Left lobe of liver (tissue), 2 donors: Measurements from ENCODE around the gene MMRN2. TPM values are rescaled to one million over a fixed set of nuclear protein-coding genes. Genes with fewer than 3 reads are reported as not detected.

Experiments used
- ATAC-seq: fragments of 200-7000 bp; cut with Tn5 transposase; one replicate; pipeline ENCODE4 v1.9.1; 2020; ENCODE audit warnings: mild to moderate bottlenecking, moderate library complexity
- DNase-seq: peaks from one replicate; pipeline ENCODE4 v3.0.0-alpha.2; 2020; ENCODE audit warnings: low spot score
- total RNA-seq: library from RNA; stranded (reverse); gene quantifications from one replicate; pipeline ENCODE4 v1.2.1, GENCODE V29; 2021
- donor health status: DM: no; HTN: no; CAD: no; lungs with moderate emphysema.
- donor health status: DM: no; HTN: yes; CAD: no.

The MMRN2 gene
- total RNA-seq, 1 donor from 2014 or later, result 9.6 TPM

- DNase-seq, result no peak
- no peak for ATAC-seq
Observed at GRCh38 chr10:86970982-86971231, 13.5 kb upstream of the MMRN2 start.

- ATAC-seq (peak; percentile 2), DNase-seq (no peak)
Observed at GRCh38 chr10:86970162-86970981, 13.0 kb upstream of the MMRN2 start.

- ATAC-seq (no peak), DNase-seq (no peak)
Observed at GRCh38 chr10:86969421-86970041, 12.1 kb upstream of the MMRN2 start.

- DNase-seq, result no peak
- ATAC-seq, result no peak
Observed at GRCh38 chr10:86968994-86969355, 11.6 kb upstream of the MMRN2 start.

- peak; percentile 73 for ATAC-seq
Observed at GRCh38 chr10:86968271-86968993, 11.0 kb upstream of the MMRN2 start, which contains the start of gene ADIRF. Gene ADIRF (plus strand): TSS chr10:86968482. CDS start chr10:86968545, 63 bp downstream.

GRCh38 chr10:86967481-86967941 is 10.1 kb upstream of the MMRN2 start:
- no peak for DNase-seq
- no peak for ATAC-seq

More at GRCh38 chr10:86968271-86968993, 11.0 kb upstream of the MMRN2 start, which contains the start of gene ADIRF:
- peak; percentile 74 for DNase-seq

- ATAC-seq (no peak), DNase-seq (peak; percentile 16)
Observed at GRCh38 chr10:86965986-86966654, 8.7 kb upstream of the MMRN2 start.

GRCh38 chr10:86964847-86965190 is 7.4 kb upstream of the MMRN2 start:
- no peak for DNase-seq
- ATAC-seq, result no peak

- no peak for ATAC-seq
- DNase-seq, result peak; percentile 39
Observed at GRCh38 chr10:86964061-86964846, 6.8 kb upstream of the MMRN2 start.

GRCh38 chr10:86963341-86963919 is 6.0 kb upstream of the MMRN2 start:
- ATAC-seq (no peak), DNase-seq (peak; percentile 40)

- peak; percentile 36 for DNase-seq
- ATAC-seq, result no peak
Observed at GRCh38 chr10:86962981-86963310, 5.5 kb upstream of the MMRN2 start.

GRCh38 chr10:86962136-86962980 is 4.9 kb upstream of the MMRN2 start:
- no peak for DNase-seq
- no peak for ATAC-seq

GRCh38 chr10:86961481-86962091 is 4.2 kb upstream of the MMRN2 start:
- no peak for ATAC-seq
- DNase-seq, result no peak

GRCh38 chr10:86960863-86961434 is 3.5 kb upstream of the MMRN2 start:
- ATAC-seq, result no peak
- no peak for DNase-seq

GRCh38 chr10:86960003-86960862 is 2.8 kb upstream of the MMRN2 start:
- DNase-seq (no peak), ATAC-seq (peak; percentile 83)

- DNase-seq, result no peak
- ATAC-seq, result no peak
Observed at GRCh38 chr10:86959737-86960002, 2.3 kb upstream of the MMRN2 start.

GRCh38 chr10:86958901-86959736 is 1.7 kb upstream of the MMRN2 start:
- DNase-seq (peak; percentile 43), ATAC-seq (peak; percentile 13)
